GM12878 (cell line): ENCODE measurements around the gene ARHGEF10L. TPM values are rescaled to one million over a fixed set of nuclear protein-coding genes. Genes with fewer than 3 reads are reported as not detected.

Source experiments
- ATAC-seq: fragments of 200-7000 bp; cut with Tn5 transposase; 3 replicates; pipeline ENCODE4 v1.9.1; 2020; ENCODE audit warnings: mild to moderate bottlenecking, moderate library complexity
- BruUV-seq: library from RNA; stranded (reverse); fragments of 400-500 nt; replicated peaks from 2 replicates; lab custom pipeline; 2021; lab: Mats Ljungman, UMichigan
- CTCF ChIA-PET: fragments of 300-600 bp; sonication (Branson Sonifier 250); formaldehyde crosslinking; extraction: SDS; loops from one replicate; lab custom pipeline; 2021; ENCODE audit warnings: inconsistent platforms; lab: Yijun Ruan, JAX
- POLR2A ChIA-PET: fragments of 350-600 bp; formaldehyde crosslinking; extraction: SDS; loops from one replicate; lab custom pipeline; 2021; ENCODE audit warnings: inconsistent platforms; lab: Charles Lee
- RAD21 ChIA-PET: fragments of 300-600 bp; sonication (Branson Sonifier 250); formaldehyde crosslinking; loops from one replicate; lab custom pipeline; 2023; ENCODE audit warnings: antibody characterized with exemption; ENCODE audit not compliant: unreplicated experiment; lab: Charles Lee
- SMC1A ChIA-PET: fragments of 300-600 bp; sonication (Branson Sonifier 250); formaldehyde crosslinking; loops from one replicate; lab custom pipeline; 2023; ENCODE audit not compliant: unreplicated experiment, uncharacterized antibody; lab: Charles Lee
- DNase-seq: peaks from one replicate; pipeline ENCODE4 v3.0.0-alpha.2; 2011; ENCODE audit warnings: low read depth, low spot score
- FAIRE-seq: peaks from 3 replicates; lab custom pipeline; 2011; peaks lifted over from hg19 to GRCh38; lab: Jason Lieb, UNC
- H2AFZ ChIP-seq: 2 replicates; pipeline ENCODE4 v1.6.0; 2011; ENCODE audit warnings: low read depth, low read length, control low read depth; ENCODE audit not compliant: control insufficient read depth
- H3K27ac ChIP-seq: 2 replicates; pipeline ENCODE4 v1.5.1; 2011; ENCODE audit warnings: control low read depth; ENCODE audit not compliant: control insufficient read depth, insufficient read depth
- H3K27me3 ChIP-seq, 2 experiments: replicated peaks in 1 of 2; 2 replicates each; pipeline versions ENCODE4 v1.6.0 to v1.6.1; 2011; ENCODE audit warnings: low read length in 1 of 2; ENCODE audit not compliant: control insufficient read depth in 2 of 2, insufficient read depth in 2 of 2
- H3K36me3 ChIP-seq, 2 experiments: 2 replicates each; pipeline ENCODE4 v1.5.1; 2011; ENCODE audit warnings: low read length in 1 of 2; ENCODE audit not compliant: control insufficient read depth in 2 of 2, insufficient read depth in 2 of 2
- H3K4me1 ChIP-seq: 2 replicates; pipeline ENCODE4 v1.6.1; 2011; ENCODE audit warnings: mild to moderate bottlenecking, low read length, moderate library complexity, mixed read lengths; ENCODE audit not compliant: control insufficient read depth, insufficient read depth
- H3K4me2 ChIP-seq: 2 replicates; pipeline ENCODE4 v1.6.0; 2011; ENCODE audit warnings: control low read depth; ENCODE audit not compliant: control insufficient read depth, insufficient read depth
- H3K4me3 ChIP-seq: fragments of 200-600 bp; sonication (generic); 2 replicates; pipeline ENCODE4 v1.5.1; 2016
- H3K79me2 ChIP-seq: 2 replicates; pipeline ENCODE4 v1.6.0; 2011; ENCODE audit warnings: low read length; ENCODE audit not compliant: control insufficient read depth, insufficient read depth
- H3K9ac ChIP-seq: 2 replicates; pipeline ENCODE4 v1.8.0; 2011; ENCODE audit warnings: low read length, control low read depth, mixed read lengths; ENCODE audit not compliant: control insufficient read depth, insufficient read depth
- H3K9me3 ChIP-seq: replicated peaks from 3 replicates; pipeline ENCODE4 v1.5.1; 2011; ENCODE audit warnings: mild to moderate bottlenecking, low read length; ENCODE audit not compliant: control insufficient read depth, insufficient read depth
- H4K20me1 ChIP-seq: 2 replicates; pipeline ENCODE4 v1.6.0; 2011; ENCODE audit not compliant: control insufficient read depth, insufficient read depth
- CBX3 ChIP-seq: fragments of 200-600 bp; sonication (generic); IDR thresholded peaks from 2 replicates; pipeline ENCODE4 v1.6.1; 2016; ENCODE audit warnings: low read depth, borderline replicate concordance
- EED ChIP-seq: sonication (generic); IDR thresholded peaks from 2 replicates; pipeline ENCODE4 v1.6.1; 2016; ENCODE audit warnings: antibody characterized with exemption, low read depth
- GATAD2B ChIP-seq: fragments of 450-650 bp; conservative IDR thresholded peaks from 2 replicates; pipeline ENCODE4 v1.6.1; 2017; ENCODE audit warnings: low read depth, mild to moderate bottlenecking, moderate library complexity
- HDAC2 ChIP-seq: fragments of 200-600 bp; sonication (generic); IDR thresholded peaks from 2 replicates; pipeline ENCODE4 v1.6.1; 2017
- NFXL1 ChIP-seq: fragments of 450-650 bp; IDR thresholded peaks from 2 replicates; pipeline ENCODE4 v1.6.1; 2017; ENCODE audit warnings: antibody characterized with exemption, mild to moderate bottlenecking, borderline replicate concordance
- PML ChIP-seq: IDR thresholded peaks from 2 replicates; pipeline ENCODE4 v1.6.1; 2012; ENCODE audit warnings: low read length, inconsistent platforms
- POLR2AphosphoS2 ChIP-seq: IDR thresholded peaks from 2 replicates; pipeline ENCODE4 v1.6.1; 2011; ENCODE audit warnings: low read depth, mild to moderate bottlenecking, low read length, improper control_type of control experiment, moderate library complexity
- RELB ChIP-seq: fragments of 450-650 bp; IDR thresholded peaks from 2 replicates; pipeline ENCODE4 v1.6.1; 2017; ENCODE audit warnings: low read depth, mild to moderate bottlenecking, moderate library complexity
- RUNX3 ChIP-seq: IDR thresholded peaks from 2 replicates; pipeline ENCODE4 v1.6.1; 2012; ENCODE audit warnings: low read length, inconsistent platforms
- ZNF217 ChIP-seq: fragments of 450-650 bp; IDR thresholded peaks from 2 replicates; pipeline ENCODE4 v1.6.1; 2017; ENCODE audit warnings: antibody characterized with exemption, mild to moderate bottlenecking
- ZNF274 ChIP-seq: IDR thresholded peaks from one replicate; pipeline ENCODE4 v1.8.0; 2011; ENCODE audit not compliant: insufficient read length, insufficient read depth
- ZNF622 ChIP-seq: fragments of 450-650 bp; IDR thresholded peaks from 2 replicates; pipeline ENCODE4 v1.6.1; 2017; ENCODE audit warnings: mild to moderate bottlenecking, inconsistent platforms
- WGBS: methylation state at CpG from one replicate; pipeline ENCODE4 v1.1.6; 2016; ENCODE audit warnings: low lambda C conversion rate; ENCODE audit not compliant: insufficient replicate concordance, insufficient coverage; ENCODE audit errors: missing lambda C conversion rate; 5-methylcytosine and 5-hydroxymethylcytosine counted together
- in situ Hi-C: fragments of 300-500 bp; cut with MboI; formaldehyde crosslinking; loops from 9 replicates; pipeline ENCODE4 v1.14.3; 2018; ENCODE audit warnings: mixed read lengths
- intact Hi-C: fragments of 100-400 bp; cut with micrococcal nuclease; formaldehyde crosslinking; loops from one replicate; pipeline ENCODE4 v1.14.2; 2022; ENCODE audit not compliant: unreplicated experiment
- polyA plus RNA-seq, 11 experiments: library from polyadenylated mRNA; depleted of rRNA in 4 of 11; unstranded in 6 of 11; stranded (reverse) in 5 of 11; fragments of >200 nt; fragmentation: Nextera tagmentation in 4 of 11; fragmentation: Illumina TruSeq in 1 of 11; extraction: Ambion mirVana in 4 of 11; extraction: Trizol in 1 of 11; gene quantifications; 1 replicate in 1 of 11; 2 replicates in 10 of 11; pipeline versions ENCODE4 v1.2.1 to v1.2.3, GENCODE V29; 2011 to 2016; ENCODE audit warnings: inconsistent platforms in 2 of 11, missing spikeins in 2 of 11, low read depth in 1 of 11
- total RNA-seq, 4 experiments: library from RNA; depleted of rRNA in 3 of 4; stranded (reverse); fragments of >200 nt in 3 of 4; fragmentation: Illumina TruSeq in 1 of 4; extraction: Trizol in 1 of 4; gene quantifications; 2 replicates each; pipeline versions ENCODE4 v1.2.1 to v1.2.3, GENCODE V29; 2013 to 2021
- TF ChIP-seq, protein P1 (sequence below): IDR thresholded peaks from 2 replicates; pipeline ENCODE4 v1.6.1; 2012; ENCODE audit warnings: low read length, inconsistent platforms
- TF ChIP-seq, protein P2 (sequence below): IDR thresholded peaks from 2 replicates; pipeline ENCODE4 v1.6.1; 2011; ENCODE audit warnings: low read depth, low read length, improper control_type of control experiment, borderline replicate concordance
- TF ChIP-seq, protein P3 (sequence below): fragments of 450-650 bp; IDR thresholded peaks from 2 replicates; pipeline ENCODE4 v1.6.1; 2018; ENCODE audit warnings: mild to moderate bottlenecking, low read depth, moderate library complexity; ENCODE audit not compliant: partially characterized antibody
- TF ChIP-seq, protein P4 (sequence below): fragments of 450-650 bp; IDR thresholded peaks from 2 replicates; pipeline ENCODE4 v1.6.1; 2016; ENCODE audit warnings: mild to moderate bottlenecking

Gene ARHGEF10L
- total and polyA plus RNA-seq, 10 of the 15 experiments (the other 5 are each of a cell fraction or from before 2014, with no cell fraction given), result 0.05 to 0.94 (median 0.28) TPM; not detected in 2

- WGBS, result 3% methylated on average over 2 of the region's 2 CpGs
- ChIA-PET SMC1A (no interaction called here), POLR2A (no interaction called here), RAD21 (no interaction called here), CTCF (no interaction called here)
- H3K4me1 ChIP-seq, result no peaks in the 10 kb centered on the region
- H3K79me2 ChIP-seq, result no peaks in the 10 kb centered on the region
- FAIRE-seq (no peak), ATAC-seq (no peak), DNase-seq (no peak)
- no peaks in the 10 kb centered on the region; a peak in 3 of 4 replicates for H3K27me3 ChIP-seq
- H3K27ac ChIP-seq, result no peak overlapping the region
- no peaks in the 10 kb centered on the region for H3K36me3 ChIP-seq
- H3K9me3 ChIP-seq, result no peaks in the 10 kb centered on the region
- BruUV-seq, result no TSS peak
- TF ChIP-seq ZNF622, result no peak
- TF ChIP-seq GATAD2B, result no peak
- no peak for TF ChIP-seq EED
- TF ChIP-seq NFXL1, result no peak
- TF ChIP-seq, protein P1, sequence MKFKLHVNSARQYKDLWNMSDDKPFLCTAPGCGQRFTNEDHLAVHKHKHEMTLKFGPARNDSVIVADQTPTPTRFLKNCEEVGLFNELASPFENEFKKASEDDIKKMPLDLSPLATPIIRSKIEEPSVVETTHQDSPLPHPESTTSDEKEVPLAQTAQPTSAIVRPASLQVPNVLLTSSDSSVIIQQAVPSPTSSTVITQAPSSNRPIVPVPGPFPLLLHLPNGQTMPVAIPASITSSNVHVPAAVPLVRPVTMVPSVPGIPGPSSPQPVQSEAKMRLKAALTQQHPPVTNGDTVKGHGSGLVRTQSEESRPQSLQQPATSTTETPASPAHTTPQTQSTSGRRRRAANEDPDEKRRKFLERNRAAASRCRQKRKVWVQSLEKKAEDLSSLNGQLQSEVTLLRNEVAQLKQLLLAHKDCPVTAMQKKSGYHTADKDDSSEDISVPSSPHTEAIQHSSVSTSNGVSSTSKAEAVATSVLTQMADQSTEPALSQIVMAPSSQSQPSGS, result no peak
- TF ChIP-seq ZNF217, result no peak
- TF ChIP-seq, protein P2, sequence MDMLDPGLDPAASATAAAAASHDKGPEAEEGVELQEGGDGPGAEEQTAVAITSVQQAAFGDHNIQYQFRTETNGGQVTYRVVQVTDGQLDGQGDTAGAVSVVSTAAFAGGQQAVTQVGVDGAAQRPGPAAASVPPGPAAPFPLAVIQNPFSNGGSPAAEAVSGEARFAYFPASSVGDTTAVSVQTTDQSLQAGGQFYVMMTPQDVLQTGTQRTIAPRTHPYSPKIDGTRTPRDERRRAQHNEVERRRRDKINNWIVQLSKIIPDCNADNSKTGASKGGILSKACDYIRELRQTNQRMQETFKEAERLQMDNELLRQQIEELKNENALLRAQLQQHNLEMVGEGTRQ, result no peak
- no peak for TF ChIP-seq PML
- TF ChIP-seq, protein P3, sequence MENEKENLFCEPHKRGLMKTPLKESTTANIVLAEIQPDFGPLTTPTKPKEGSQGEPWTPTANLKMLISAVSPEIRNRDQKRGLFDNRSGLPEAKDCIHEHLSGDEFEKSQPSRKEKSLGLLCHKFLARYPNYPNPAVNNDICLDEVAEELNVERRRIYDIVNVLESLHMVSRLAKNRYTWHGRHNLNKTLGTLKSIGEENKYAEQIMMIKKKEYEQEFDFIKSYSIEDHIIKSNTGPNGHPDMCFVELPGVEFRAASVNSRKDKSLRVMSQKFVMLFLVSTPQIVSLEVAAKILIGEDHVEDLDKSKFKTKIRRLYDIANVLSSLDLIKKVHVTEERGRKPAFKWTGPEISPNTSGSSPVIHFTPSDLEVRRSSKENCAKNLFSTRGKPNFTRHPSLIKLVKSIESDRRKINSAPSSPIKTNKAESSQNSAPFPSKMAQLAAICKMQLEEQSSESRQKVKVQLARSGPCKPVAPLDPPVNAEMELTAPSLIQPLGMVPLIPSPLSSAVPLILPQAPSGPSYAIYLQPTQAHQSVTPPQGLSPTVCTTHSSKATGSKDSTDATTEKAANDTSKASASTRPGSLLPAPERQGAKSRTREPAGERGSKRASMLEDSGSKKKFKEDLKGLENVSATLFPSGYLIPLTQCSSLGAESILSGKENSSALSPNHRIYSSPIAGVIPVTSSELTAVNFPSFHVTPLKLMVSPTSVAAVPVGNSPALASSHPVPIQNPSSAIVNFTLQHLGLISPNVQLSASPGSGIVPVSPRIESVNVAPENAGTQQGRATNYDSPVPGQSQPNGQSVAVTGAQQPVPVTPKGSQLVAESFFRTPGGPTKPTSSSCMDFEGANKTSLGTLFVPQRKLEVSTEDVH, result no peak
- no peak for TF ChIP-seq RUNX3
- TF ChIP-seq ZNF274, result no peak
- TF ChIP-seq HDAC2, result no peak
- no peak for TF ChIP-seq POLR2AphosphoS2
- no peak for TF ChIP-seq RELB
- no peak for TF ChIP-seq CBX3
- TF ChIP-seq, protein P4, sequence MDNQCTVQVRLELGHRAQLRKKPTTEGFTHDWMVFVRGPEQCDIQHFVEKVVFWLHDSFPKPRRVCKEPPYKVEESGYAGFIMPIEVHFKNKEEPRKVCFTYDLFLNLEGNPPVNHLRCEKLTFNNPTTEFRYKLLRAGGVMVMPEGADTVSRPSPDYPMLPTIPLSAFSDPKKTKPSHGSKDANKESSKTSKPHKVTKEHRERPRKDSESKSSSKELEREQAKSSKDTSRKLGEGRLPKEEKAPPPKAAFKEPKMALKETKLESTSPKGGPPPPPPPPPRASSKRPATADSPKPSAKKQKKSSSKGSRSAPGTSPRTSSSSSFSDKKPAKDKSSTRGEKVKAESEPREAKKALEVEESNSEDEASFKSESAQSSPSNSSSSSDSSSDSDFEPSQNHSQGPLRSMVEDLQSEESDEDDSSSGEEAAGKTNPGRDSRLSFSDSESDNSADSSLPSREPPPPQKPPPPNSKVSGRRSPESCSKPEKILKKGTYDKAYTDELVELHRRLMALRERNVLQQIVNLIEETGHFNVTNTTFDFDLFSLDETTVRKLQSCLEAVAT, result no peak
- no peak overlapping the region for H2AFZ ChIP-seq
- in situ Hi-C loops, result no loop called here
- no peak overlapping the region for H3K4me2 ChIP-seq
- intact Hi-C loops, result no loop called here
- no peaks in the 10 kb centered on the region for H4K20me1 ChIP-seq
- H3K9ac ChIP-seq, result no peak overlapping the region
- no peak overlapping the region for H3K4me3 ChIP-seq
These were observed 195.8 kb downstream of the ARHGEF10L start for GRCh38 chr1:17735348-17735747.
